ENCODE data around the gene RASGRF1. TPM values are rescaled to one million over a fixed set of nuclear protein-coding genes. Genes with fewer than 3 reads are reported as not detected.

RASGRF1 gene
- total and polyA plus RNA-seq, 2 donors (not counting 1 experiment from before 2014, with no cell fraction given): 0.09 TPM; not detected in 1

GRCh38 chr15:78978601-78979179 lies 111.9 kb downstream of the RASGRF1 start:
- no peak overlapping the region for H3K4me2 ChIP-seq (ENCODE audit: extremely low read depth, insufficient read depth, low read length)
- no peaks in the 10 kb centered on the region for H3K79me2 ChIP-seq (ENCODE audit: control insufficient read depth, insufficient read depth, low read length)
- no peaks in the 10 kb centered on the region for H3K4me1 ChIP-seq (ENCODE audit: control insufficient read depth, extremely low read depth, insufficient read depth, low read length)
- no peaks in the 10 kb centered on the region for H4K20me1 ChIP-seq (ENCODE audit: control insufficient read depth, extremely low read depth, insufficient read depth, low read length)
- no peak overlapping the region for H3K9ac ChIP-seq (ENCODE audit: insufficient read depth, low read length)
- no peaks in the 10 kb centered on the region for H3K36me3 ChIP-seq (ENCODE audit: control insufficient read depth, insufficient read depth, low read length)
- H3K9me3 ChIP-seq (ENCODE audit: control insufficient read depth, insufficient read depth, low read depth, low read length): no peaks in the 10 kb centered on the region
- no peaks in the 10 kb centered on the region for H3K27me3 ChIP-seq (ENCODE audit: control insufficient read depth, insufficient read depth, low read length)
- no peak overlapping the region for H2AFZ ChIP-seq (ENCODE audit: low read length)
- H3K27ac ChIP-seq (ENCODE audit: insufficient read depth, low read length): no peak overlapping the region
- DNase-seq (ENCODE audit: low read depth in 2 of 2): no peak
- no peak overlapping the region for H3K4me3 ChIP-seq (replicated peaks in 1 of 4; ENCODE audit: control extremely low read depth in 1 of 4, insufficient read depth in 1 of 4, low read depth in 3 of 4, low read length in 4 of 4)
- no peak for TF ChIP-seq EZH2 (IDR thresholded peaks at IDR 0.05; ENCODE audit: low read length, missing control alignments)
- no peak for TF ChIP-seq CTCF (conservative IDR thresholded peaks at IDR 0.05 in 1 of 2, IDR thresholded peaks at IDR 0.05 in 1 of 2; ENCODE audit: low read depth in 1 of 2, low read length in 2 of 2)

- Histone ChIP-seq H2AFZ (ENCODE audit: low read length) (no peak overlapping the region), H3K4me2 (ENCODE audit: extremely low read depth, insufficient read depth, low read length) (no peak overlapping the region), H3K9me3 (ENCODE audit: control insufficient read depth, insufficient read depth, low read depth, low read length) (no peaks in the 10 kb centered on the region), H3K9ac (ENCODE audit: insufficient read depth, low read length) (no peak overlapping the region), H3K79me2 (ENCODE audit: control insufficient read depth, insufficient read depth, low read length) (no peaks in the 10 kb centered on the region), H4K20me1 (ENCODE audit: control insufficient read depth, extremely low read depth, insufficient read depth, low read length) (no peaks in the 10 kb centered on the region), H3K27ac (ENCODE audit: insufficient read depth, low read length) (no peak overlapping the region), H3K4me1 (ENCODE audit: control insufficient read depth, extremely low read depth, insufficient read depth, low read length) (no peaks in the 10 kb centered on the region), H3K27me3 (ENCODE audit: control insufficient read depth, insufficient read depth, low read length) (no peaks in the 10 kb centered on the region), H3K4me3 (replicated peaks in 1 of 4; ENCODE audit: control extremely low read depth in 1 of 4, insufficient read depth in 1 of 4, low read depth in 3 of 4, low read length in 4 of 4) (no peak overlapping the region), H3K36me3 (ENCODE audit: control insufficient read depth, insufficient read depth, low read length) (no peaks in the 10 kb centered on the region)
- no peak for DNase-seq (ENCODE audit: low read depth in 2 of 2)
- no peak for TF ChIP-seq EZH2 (IDR thresholded peaks at IDR 0.05; ENCODE audit: low read length, missing control alignments)
- TF ChIP-seq CTCF (conservative IDR thresholded peaks at IDR 0.05 in 1 of 2, IDR thresholded peaks at IDR 0.05 in 1 of 2; ENCODE audit: low read depth in 1 of 2, low read length in 2 of 2): no peak
Measured at GRCh38 chr15:78977591-78978347, 112.8 kb downstream of the RASGRF1 start.

GRCh38 chr15:78977091-78977571 lies 113.4 kb downstream of the RASGRF1 start:
- no peak overlapping the region for H2AFZ ChIP-seq (ENCODE audit: low read length)
- TF ChIP-seq CTCF (conservative IDR thresholded peaks at IDR 0.05 in 1 of 2, IDR thresholded peaks at IDR 0.05 in 1 of 2; ENCODE audit: low read depth in 1 of 2, low read length in 2 of 2) (no peak), EZH2 (IDR thresholded peaks at IDR 0.05; ENCODE audit: low read length, missing control alignments) (no peak)
- H3K9ac ChIP-seq (ENCODE audit: insufficient read depth, low read length): no peak overlapping the region
- no peaks in the 10 kb centered on the region for H3K79me2 ChIP-seq (ENCODE audit: control insufficient read depth, insufficient read depth, low read length)
- no peak for DNase-seq (ENCODE audit: low read depth in 2 of 2)
- H3K4me3 ChIP-seq (replicated peaks in 1 of 4; ENCODE audit: control extremely low read depth in 1 of 4, insufficient read depth in 1 of 4, low read depth in 3 of 4, low read length in 4 of 4): no peak overlapping the region
- H4K20me1 ChIP-seq (ENCODE audit: control insufficient read depth, extremely low read depth, insufficient read depth, low read length): no peaks in the 10 kb centered on the region
- no peak overlapping the region for H3K27ac ChIP-seq (ENCODE audit: insufficient read depth, low read length)
- H3K36me3 ChIP-seq (ENCODE audit: control insufficient read depth, insufficient read depth, low read length): no peaks in the 10 kb centered on the region
- no peaks in the 10 kb centered on the region for H3K27me3 ChIP-seq (ENCODE audit: control insufficient read depth, insufficient read depth, low read length)
- no peaks in the 10 kb centered on the region for H3K9me3 ChIP-seq (ENCODE audit: control insufficient read depth, insufficient read depth, low read depth, low read length)
- no peaks in the 10 kb centered on the region for H3K4me1 ChIP-seq (ENCODE audit: control insufficient read depth, extremely low read depth, insufficient read depth, low read length)
- no peak overlapping the region for H3K4me2 ChIP-seq (ENCODE audit: extremely low read depth, insufficient read depth, low read length)
